Choroid plexus epithelial cell (primary cell): ENCODE measurements around the gene SYCP2.
A peak's percentile ranks its signal among the peaks of the same experiment; 100 is the strongest.

Experiments
- DNase-seq: peaks from one replicate; pipeline ENCODE4 v3.0.0-alpha.2; 2010; ENCODE audit warnings: low read depth
- H3K4me3 ChIP-seq: 2 replicates; pipeline ENCODE4 v1.5.1; 2011; ENCODE audit warnings: low read depth, mild to moderate bottlenecking, control low read depth, low read length, moderate library complexity
- TF ChIP-seq, protein P1 (sequence below): conservative IDR thresholded peaks from 2 replicates; pipeline ENCODE4 v1.5.1; 2011; ENCODE audit warnings: low read depth, mild to moderate bottlenecking, control low read depth, inconsistent platforms, low read length, moderate library complexity

The SYCP2 gene

DNA sequence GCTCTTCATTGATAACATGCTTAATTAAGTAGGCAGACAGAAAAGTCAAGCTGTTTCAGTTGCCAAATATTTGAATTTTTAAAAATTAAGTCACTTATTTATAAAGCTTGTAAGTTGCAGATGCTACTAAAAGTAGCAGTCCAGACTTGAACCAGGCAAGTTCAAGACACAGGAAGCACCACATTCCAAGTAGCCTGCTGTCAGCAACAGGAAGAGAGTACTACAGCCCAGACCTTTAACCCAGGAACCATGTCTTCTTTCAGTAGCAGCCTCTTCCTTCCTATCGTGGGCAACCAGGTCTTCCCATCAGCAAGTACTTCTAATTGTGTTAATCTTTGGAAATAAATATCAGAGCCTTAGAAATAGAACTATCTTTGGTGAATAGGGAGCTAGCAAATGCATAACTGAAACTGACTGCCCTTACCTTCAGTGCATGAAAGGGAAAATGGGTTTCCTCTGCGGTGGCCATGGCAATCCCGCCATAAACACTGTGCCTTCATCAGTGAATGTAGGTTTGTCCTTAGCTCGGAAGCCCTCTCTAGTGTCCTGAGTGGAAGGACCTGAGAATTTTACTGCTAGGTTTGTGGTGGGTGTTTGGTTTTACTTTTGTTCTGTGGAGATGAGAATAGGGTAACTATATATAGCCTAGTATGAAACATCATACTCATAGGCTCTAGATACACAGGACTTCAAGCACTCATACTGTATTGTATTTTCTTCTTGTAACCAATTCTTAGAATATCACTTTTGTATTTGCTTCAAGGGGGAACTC lies 95.6 kb downstream of the SYCP2 start:
- peak; percentile 1 for DNase-seq
- no peak overlapping the region for H3K4me3 ChIP-seq
- TF ChIP-seq, protein P1, sequence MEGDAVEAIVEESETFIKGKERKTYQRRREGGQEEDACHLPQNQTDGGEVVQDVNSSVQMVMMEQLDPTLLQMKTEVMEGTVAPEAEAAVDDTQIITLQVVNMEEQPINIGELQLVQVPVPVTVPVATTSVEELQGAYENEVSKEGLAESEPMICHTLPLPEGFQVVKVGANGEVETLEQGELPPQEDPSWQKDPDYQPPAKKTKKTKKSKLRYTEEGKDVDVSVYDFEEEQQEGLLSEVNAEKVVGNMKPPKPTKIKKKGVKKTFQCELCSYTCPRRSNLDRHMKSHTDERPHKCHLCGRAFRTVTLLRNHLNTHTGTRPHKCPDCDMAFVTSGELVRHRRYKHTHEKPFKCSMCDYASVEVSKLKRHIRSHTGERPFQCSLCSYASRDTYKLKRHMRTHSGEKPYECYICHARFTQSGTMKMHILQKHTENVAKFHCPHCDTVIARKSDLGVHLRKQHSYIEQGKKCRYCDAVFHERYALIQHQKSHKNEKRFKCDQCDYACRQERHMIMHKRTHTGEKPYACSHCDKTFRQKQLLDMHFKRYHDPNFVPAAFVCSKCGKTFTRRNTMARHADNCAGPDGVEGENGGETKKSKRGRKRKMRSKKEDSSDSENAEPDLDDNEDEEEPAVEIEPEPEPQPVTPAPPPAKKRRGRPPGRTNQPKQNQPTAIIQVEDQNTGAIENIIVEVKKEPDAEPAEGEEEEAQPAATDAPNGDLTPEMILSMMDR, result no peak

DNA sequence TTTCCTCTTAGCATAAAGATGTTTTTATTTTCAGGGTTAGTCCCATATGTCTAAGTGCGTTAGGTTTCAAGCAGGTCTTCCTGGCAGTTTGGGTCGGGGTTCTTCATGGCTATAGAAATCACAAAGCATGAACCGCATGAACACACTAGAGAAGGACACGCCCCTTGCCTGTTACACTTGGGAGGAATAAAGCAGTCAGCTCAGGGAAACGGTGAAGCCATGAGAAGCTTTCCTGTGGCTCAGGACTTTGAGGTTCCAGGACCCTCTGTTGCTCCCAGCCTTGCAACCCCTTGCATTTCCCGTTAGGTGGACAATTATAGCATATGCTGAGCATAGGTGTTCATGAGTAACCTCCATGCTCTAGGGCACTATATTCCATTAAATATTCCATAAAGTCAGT lies 96.7 kb downstream of the SYCP2 start:
- DNase-seq, result no peak
- TF ChIP-seq, protein P1, result no peak
- H3K4me3 ChIP-seq, result no peak overlapping the region

DNA sequence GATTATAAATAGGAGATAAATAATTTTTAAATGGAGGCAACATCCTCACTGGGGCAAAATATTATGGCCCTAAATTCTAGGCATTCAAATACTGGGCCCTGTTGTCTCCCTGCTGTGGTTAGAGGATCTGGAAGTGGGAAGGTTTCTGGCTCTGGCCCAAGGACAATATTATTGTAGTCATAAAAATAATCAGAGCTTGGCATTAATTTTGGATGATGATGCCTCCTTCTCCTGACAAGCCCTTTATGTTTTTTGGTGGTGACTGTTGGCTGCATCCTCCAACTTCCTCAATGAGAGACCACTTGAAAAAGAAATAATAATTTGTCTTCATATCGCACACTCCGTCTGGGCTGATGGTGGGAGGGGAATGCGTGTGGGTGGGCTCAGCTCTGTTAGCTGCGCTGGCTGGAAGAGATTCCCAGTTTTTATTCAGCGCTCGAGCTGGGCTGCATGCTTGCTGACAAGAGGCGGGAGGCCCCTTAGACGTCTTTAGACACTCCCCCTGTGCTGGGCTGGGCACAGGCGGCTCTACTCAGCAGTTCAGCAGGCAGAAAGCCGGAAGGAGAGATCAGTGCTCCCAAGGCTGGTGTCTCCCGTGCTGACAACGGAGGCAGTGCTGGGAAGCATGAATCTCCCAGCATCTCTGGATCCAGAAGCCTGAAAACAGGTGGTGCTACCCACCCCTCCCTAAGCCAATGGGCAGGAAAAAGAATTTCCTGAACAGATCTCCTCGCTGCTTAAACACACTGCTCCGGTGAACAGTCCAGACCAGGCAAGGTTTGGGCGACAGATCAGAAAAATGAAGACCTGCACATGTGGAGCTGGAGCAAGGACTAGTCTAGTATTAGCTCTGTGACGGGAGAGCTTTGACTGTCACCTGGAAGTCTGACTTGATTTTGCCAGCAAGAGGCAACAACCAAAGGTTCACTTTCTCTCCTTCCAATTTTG lies 97.7 kb downstream of the SYCP2 start:
- DNase-seq, result peak; percentile 18
- no peak overlapping the region for H3K4me3 ChIP-seq
- TF ChIP-seq, protein P1, result no peak

DNA sequence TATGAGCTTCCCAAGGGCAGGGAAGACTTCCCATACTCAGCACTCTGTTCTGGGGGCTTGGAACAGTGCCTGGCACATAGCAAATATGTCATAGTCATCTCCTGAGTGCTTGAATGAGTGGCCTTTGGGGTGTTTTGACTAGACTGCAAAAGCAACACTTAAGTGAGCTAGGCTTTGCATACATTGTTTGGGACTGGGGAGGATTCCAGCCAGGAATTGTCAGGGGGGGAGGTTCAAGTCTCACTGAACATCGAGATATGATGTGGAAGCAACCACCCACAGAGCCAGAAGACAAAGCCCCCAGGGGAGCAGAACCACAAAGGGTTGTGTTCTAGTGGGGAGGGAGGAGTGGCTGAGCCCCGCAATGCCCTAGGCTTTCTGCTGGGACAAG lies 98.4 kb downstream of the SYCP2 start:
- H3K4me3 ChIP-seq, result no peak overlapping the region
- TF ChIP-seq, protein P1, result no peak
- peak; percentile 1 for DNase-seq

DNA sequence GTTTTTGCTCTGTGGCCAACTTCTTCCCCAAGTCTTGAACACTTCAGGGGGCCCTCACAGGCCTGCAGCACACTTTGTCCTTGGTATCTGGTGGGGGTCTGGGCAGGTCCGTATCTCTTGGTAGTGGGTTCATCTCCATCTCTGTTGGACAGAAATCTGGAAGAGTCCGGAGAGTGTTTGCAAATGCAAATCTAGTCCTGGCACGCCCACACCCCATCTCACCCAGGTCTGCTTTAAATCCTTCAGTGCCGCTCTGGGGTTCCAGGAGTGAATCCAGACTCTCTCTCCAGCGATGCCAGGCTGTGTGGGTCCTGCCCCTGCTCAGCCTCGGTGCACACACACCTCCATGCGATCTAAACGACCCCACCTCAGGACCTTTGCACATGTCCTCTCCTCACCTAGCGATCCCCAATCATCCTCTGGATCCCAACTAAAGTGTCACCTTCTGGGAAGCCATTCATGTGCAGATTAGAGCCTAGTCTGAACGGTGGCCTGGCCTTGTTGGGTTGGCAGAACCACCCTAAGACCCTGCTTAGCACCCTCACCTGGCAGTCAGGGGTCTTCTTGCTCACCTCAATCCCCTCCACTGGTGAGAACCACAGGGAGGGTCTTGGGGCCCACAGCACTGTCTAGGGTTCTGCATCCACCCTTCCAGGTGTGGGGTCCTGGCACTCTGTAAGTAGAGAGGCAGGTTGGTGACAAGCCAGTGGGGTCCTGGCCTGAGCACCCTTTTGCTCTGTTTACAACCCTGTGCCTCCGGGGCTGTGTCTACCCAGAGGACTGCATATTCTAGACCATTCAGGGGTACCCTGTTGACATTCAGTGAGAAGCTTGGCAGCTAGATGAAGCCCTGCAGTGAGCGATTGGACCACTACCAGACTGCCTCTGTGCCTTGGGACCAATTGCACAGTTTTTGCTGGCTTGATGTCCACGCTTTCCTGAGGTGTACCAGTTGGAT lies 100.8 kb downstream of the SYCP2 start:
- H3K4me3 ChIP-seq, result no peak overlapping the region
- TF ChIP-seq, protein P1, result no peak
- no peak for DNase-seq

DNA sequence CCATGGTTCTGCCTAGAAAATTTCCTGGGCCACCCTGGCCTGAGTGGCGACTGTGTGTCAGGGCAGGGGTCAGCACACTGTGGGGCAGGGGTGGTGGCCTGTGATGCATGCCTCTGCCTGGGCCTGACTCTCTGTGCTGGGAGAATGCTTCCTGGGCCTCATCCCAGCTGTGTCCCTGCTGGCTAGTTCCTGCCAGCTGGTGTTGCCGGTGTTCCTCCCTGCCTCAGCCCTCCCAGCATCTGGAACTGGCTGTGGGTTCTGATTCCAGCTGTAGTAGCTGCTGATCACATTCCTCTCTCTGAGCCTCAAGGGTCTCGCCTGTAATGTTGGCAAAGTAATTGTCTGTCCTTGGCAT lies 101.5 kb downstream of the SYCP2 start:
- H3K4me3 ChIP-seq, result no peak overlapping the region
- DNase-seq, result no peak

More for the DNA sequence above, 101.5 kb downstream of the SYCP2 start:
- TF ChIP-seq, protein P1, result no peak
